Measurements from ENCODE around the gene RAP2C. TPM values are rescaled to one million over a fixed set of nuclear protein-coding genes. Genes with fewer than 3 reads are reported as not detected.

RAP2C gene
- total RNA-seq, 1 experiment from 2014 or later = 52.7 TPM

DNA sequence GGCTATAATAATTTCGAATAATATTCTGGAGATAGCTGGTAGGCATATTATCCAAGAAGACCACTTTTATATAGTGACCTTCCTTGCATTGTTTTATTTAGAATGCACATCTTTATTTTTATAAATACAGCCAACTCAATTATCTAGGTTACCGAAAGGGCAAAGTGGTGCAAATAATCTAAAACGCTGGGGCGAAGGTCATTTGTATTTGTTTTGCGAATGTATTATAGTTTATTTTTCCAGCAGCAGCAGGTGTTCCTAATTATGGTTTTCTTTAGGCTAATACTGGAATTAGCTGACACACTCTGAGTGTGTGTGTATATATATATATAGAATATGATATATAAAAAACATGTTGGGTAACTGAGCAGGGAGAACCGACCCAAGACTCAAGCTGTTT is 48.1 kb upstream of the RAP2C start:
- H3K9me3 Mint-ChIP-seq = peaks cover 0 to 5% of the 10 kb centered on the region in 2 experiments; a peak in 2 of 5 replicates
- Histone ChIP-seq H3K9me3 (ENCODE audit: control insufficient read depth, low read depth, low read length) (no peaks in the 10 kb centered on the region), H3K4me2 (ENCODE audit: insufficient read depth, insufficient read length, low read length) (no peak overlapping the region), H2BK12ac (ENCODE audit: insufficient read length, low read depth, low read length) (no peak overlapping the region), H3K14ac (ENCODE audit: insufficient read depth, low read length) (no peak overlapping the region), H3K23me2 (ENCODE audit: insufficient read length, low read depth, low read length, poor library complexity, severe bottlenecking) (no peaks in the 10 kb centered on the region), H3K4ac (ENCODE audit: low read depth, low read length) (no peak overlapping the region), H3K56ac (ENCODE audit: insufficient read length, low read depth, low read length) (no peak overlapping the region), H3K9ac (ENCODE audit: extremely low read depth, insufficient read length, low read length) (no peak overlapping the region), H3K79me1 (ENCODE audit: insufficient read depth, low read depth, low read length, poor library complexity, severe bottlenecking) (no peaks in the 10 kb centered on the region), H3K23ac (ENCODE audit: insufficient read length, low read depth, low read length) (no peak overlapping the region), H4K5ac (ENCODE audit: insufficient read length, low read depth, low read length) (no peak overlapping the region), H2AK5ac (ENCODE audit: insufficient read length, low read length) (no peak overlapping the region), H3K79me2 (ENCODE audit: insufficient read depth, low read length) (no peaks in the 10 kb centered on the region), H2BK20ac (ENCODE audit: low read depth, low read length, poor library complexity, severe bottlenecking) (no peak overlapping the region), H4K8ac (replicated peaks; ENCODE audit: insufficient read length, low read depth, low read length) (no peak overlapping the region), H4K20me1 (ENCODE audit: control insufficient read depth, insufficient read depth, insufficient read length) (no peaks in the 10 kb centered on the region), H2BK5ac (ENCODE audit: insufficient read length, low read length) (no peak overlapping the region), H3K27ac (ENCODE audit: insufficient read length, low read depth, low read length) (no peak overlapping the region), H3K27me3 (ENCODE audit: insufficient read depth, low read length) (no peaks in the 10 kb centered on the region), H2BK15ac (ENCODE audit: low read depth, low read length) (no peak overlapping the region), H4K91ac (ENCODE audit: insufficient read length, low read depth, low read length) (no peak overlapping the region), H3T11ph (ENCODE audit: low read length) (no peak overlapping the region), H2BK120ac (ENCODE audit: low read depth, low read length, poor library complexity, severe bottlenecking) (no peak overlapping the region), H3K18ac (ENCODE audit: insufficient read length, low read depth, low read length) (no peak overlapping the region), H2AFZ (ENCODE audit: low read length) (no peak overlapping the region), H3K4me1 (ENCODE audit: insufficient read depth, low read length) (no peaks in the 10 kb centered on the region)
- no peaks in the 10 kb centered on the region for H3K36me3 Mint-ChIP-seq (ENCODE audit: insufficient read depth in 1 of 3, low read depth in 3 of 3)
- no peak for TF ChIP-seq CTCF (conservative IDR thresholded peaks at IDR 0.05)
- no CpG with 5 or more reads among the region's 6 CpGs for WGBS (ENCODE audit: extremely low coverage, insufficient read length, low lambda C conversion rate)
- no peak overlapping the region for H3K27ac Mint-ChIP-seq
- H3K27me3 Mint-ChIP-seq (ENCODE audit: low read depth) = peaks cover 2% of the 10 kb centered on the region; the same call in 1 of the 2 replicates
- DNase-seq = no peak
- H3K4me3 Mint-ChIP-seq = no peak overlapping the region
- no peaks in the 10 kb centered on the region for H3K4me1 Mint-ChIP-seq
